Duodenal mucosa (tissue), 2 donors: Measurements from ENCODE around the gene CCHCR1.

ENCODE experiments used
- H3K27ac ChIP-seq: one replicate; pipeline ENCODE4 v1.7.0; 2013; ENCODE audit warnings: low read depth, low read length
- H3K27me3 ChIP-seq, 2 donors: one replicate each; pipeline ENCODE4 v1.7.0; 2013; ENCODE audit warnings: low read length in 2 of 2, control low read depth in 1 of 2; ENCODE audit not compliant: insufficient read depth in 2 of 2, control insufficient read depth in 1 of 2
- H3K36me3 ChIP-seq, 2 donors: one replicate each; pipeline ENCODE4 v1.7.0; 2013; ENCODE audit warnings: low read length in 2 of 2, control low read depth in 1 of 2; ENCODE audit not compliant: insufficient read depth in 2 of 2, control insufficient read depth in 1 of 2
- H3K4me1 ChIP-seq, 2 donors: one replicate each; pipeline ENCODE4 v1.7.0; 2013; ENCODE audit warnings: low read length in 2 of 2, control low read depth in 1 of 2; ENCODE audit not compliant: insufficient read depth in 2 of 2, control insufficient read depth in 1 of 2
- H3K4me3 ChIP-seq, 2 donors: one replicate each; pipeline ENCODE4 v1.7.0; 2013; ENCODE audit warnings: low read length in 2 of 2, low read depth in 1 of 2
- H3K9ac ChIP-seq, 2 donors: one replicate each; pipeline ENCODE4 v1.7.0; 2013; ENCODE audit warnings: low read length in 2 of 2, low read depth in 1 of 2
- H3K9me3 ChIP-seq, 2 donors: one replicate each; pipeline ENCODE4 v1.7.0; 2013; ENCODE audit warnings: low read length in 2 of 2, control low read depth in 1 of 2; ENCODE audit not compliant: control insufficient read depth in 1 of 2

The CCHCR1 gene

GRCh38 chr6:31110825-31111582, 46.6 kb downstream of the CCHCR1 start:
- Histone ChIP-seq H3K4me3 (no peak overlapping the region), H3K27ac (no peak overlapping the region), H3K9me3 (no peaks in the 10 kb centered on the region), H3K4me1 (peaks cover 14 to 24% of the 10 kb centered on the region in 2 donors), H3K36me3 (no peaks in the 10 kb centered on the region), H3K27me3 (peaks cover 0 to 11% of the 10 kb centered on the region in 2 donors), H3K9ac (no peak overlapping the region)

- peaks cover 0 to 7% of the 10 kb centered on the region in 2 donors for H3K4me1 ChIP-seq
- no peaks in the 10 kb centered on the region for H3K9me3 ChIP-seq
- no peak overlapping the region for H3K9ac ChIP-seq
- no peak overlapping the region for H3K27ac ChIP-seq
- no peak overlapping the region for H3K4me3 ChIP-seq
- H3K36me3 ChIP-seq, result no peaks in the 10 kb centered on the region
- peaks cover 0 to 11% of the 10 kb centered on the region in 2 donors for H3K27me3 ChIP-seq
These were observed 50.5 kb downstream of the CCHCR1 start for GRCh38 chr6:31107052-31107451.

DNA sequence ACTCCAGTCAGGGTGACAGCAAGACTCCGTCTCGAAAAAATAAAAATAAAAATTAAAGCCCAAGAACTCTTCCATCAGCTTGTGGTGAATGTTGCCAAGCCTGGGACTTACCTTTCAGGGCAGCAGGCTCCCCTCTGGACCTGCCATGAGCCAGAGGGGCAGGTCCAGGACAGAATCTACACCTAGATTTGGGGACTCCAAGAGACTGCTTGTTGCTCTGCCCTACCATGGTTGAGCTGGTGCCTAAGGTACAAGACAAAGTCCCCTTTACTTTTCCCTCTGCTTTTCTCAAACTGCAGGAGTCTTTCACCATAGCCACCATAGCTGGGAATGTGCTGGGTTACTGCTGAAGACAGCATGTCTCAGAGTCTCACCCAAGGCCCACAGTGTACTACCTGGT, 54.5 kb downstream of the CCHCR1 start:
- Histone ChIP-seq H3K27me3 (no peaks in the 10 kb centered on the region), H3K4me3 (no peak overlapping the region), H3K9ac (no peak overlapping the region), H3K27ac (no peak overlapping the region), H3K4me1 (no peaks in the 10 kb centered on the region), H3K36me3 (no peaks in the 10 kb centered on the region), H3K9me3 (no peaks in the 10 kb centered on the region)

GRCh38 chr6:31098449-31098938, 59.1 kb downstream of the CCHCR1 start:
- peaks cover 9 to 10% of the 10 kb centered on the region in 2 donors for H3K4me1 ChIP-seq
- no peak overlapping the region for H3K27ac ChIP-seq
- H3K36me3 ChIP-seq, result no peaks in the 10 kb centered on the region
- H3K27me3 ChIP-seq, result peaks cover 0 to 6% of the 10 kb centered on the region in 2 donors
- no peaks in the 10 kb centered on the region for H3K9me3 ChIP-seq
- no peak overlapping the region for H3K9ac ChIP-seq
- H3K4me3 ChIP-seq, result no peak overlapping the region

- H3K27ac ChIP-seq, result no peak overlapping the region
- H3K4me3 ChIP-seq, result no peak overlapping the region
- H3K27me3 ChIP-seq, result peaks cover 0 to 6% of the 10 kb centered on the region in 2 donors
- peaks cover 10 to 14% of the 10 kb centered on the region in 2 donors for H3K4me1 ChIP-seq
- no peak overlapping the region for H3K9ac ChIP-seq
- no peaks in the 10 kb centered on the region for H3K36me3 ChIP-seq
- H3K9me3 ChIP-seq, result no peaks in the 10 kb centered on the region
These were observed 60.9 kb downstream of the CCHCR1 start for GRCh38 chr6:31096656-31097055.

- Histone ChIP-seq H3K27ac (no peak overlapping the region), H3K9ac (no peak overlapping the region), H3K27me3 (peaks cover 0 to 6% of the 10 kb centered on the region in 2 donors), H3K9me3 (no peaks in the 10 kb centered on the region), H3K4me3 (no peak overlapping the region), H3K4me1 (peaks cover 10 to 17% of the 10 kb centered on the region in 2 donors), H3K36me3 (no peaks in the 10 kb centered on the region)
These were observed 61.4 kb downstream of the CCHCR1 start for GRCh38 chr6:31096215-31096614.

GRCh38 chr6:31094389-31094881, 63.2 kb downstream of the CCHCR1 start:
- Histone ChIP-seq H3K4me3 (no peak overlapping the region), H3K4me1 (peaks cover 10 to 17% of the 10 kb centered on the region in 2 donors), H3K27ac (no peak overlapping the region), H3K9me3 (no peaks in the 10 kb centered on the region), H3K9ac (no peak overlapping the region), H3K36me3 (no peaks in the 10 kb centered on the region), H3K27me3 (peaks cover 0 to 6% of the 10 kb centered on the region in 2 donors)

DNA sequence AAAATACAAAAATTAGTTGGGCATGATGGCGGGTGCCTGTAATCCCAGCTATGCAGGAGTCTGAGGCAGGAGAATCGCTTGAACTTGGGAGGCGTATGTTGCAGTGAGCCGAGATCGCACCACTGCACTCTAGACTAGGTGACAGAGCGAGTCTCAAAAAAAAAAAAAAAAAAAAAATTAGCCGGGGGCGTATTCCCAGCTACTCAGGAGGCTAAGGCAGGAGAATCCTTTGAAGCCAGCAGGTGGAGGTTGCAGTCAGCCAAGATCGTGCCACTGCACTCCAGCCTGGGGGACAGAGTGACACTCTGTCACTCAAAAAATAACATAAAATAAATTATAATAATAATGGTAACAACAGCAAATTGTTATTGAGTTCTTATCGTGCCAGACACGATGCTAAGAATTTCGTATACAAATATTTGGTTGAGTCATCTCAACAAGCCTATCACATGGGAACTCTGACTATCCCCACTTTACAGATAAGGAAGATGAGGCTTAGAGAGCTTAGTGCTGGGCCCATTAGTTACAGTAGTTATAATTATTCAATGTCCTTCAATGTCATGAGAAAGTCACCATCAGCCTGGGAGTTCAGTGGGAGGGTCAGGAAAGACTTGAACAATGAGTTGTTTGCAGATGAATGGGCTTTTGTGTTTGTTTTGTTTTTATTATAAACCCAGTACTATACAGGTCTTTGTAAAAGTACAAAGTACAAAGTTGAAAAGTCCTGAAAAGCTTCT, 64.7 kb downstream of the CCHCR1 start:
- Histone ChIP-seq H3K27ac (no peak overlapping the region), H3K4me1 (peaks cover 10 to 17% of the 10 kb centered on the region in 2 donors), H3K27me3 (peaks cover 0 to 6% of the 10 kb centered on the region in 2 donors), H3K9ac (no peak overlapping the region), H3K9me3 (no peaks in the 10 kb centered on the region), H3K36me3 (no peaks in the 10 kb centered on the region), H3K4me3 (no peak overlapping the region)
